ENCODE results near the gene FCRL5.
"Not testable (repeated sequence)": the region's sequence is repeated elsewhere in the genome, so short reads cannot be mapped to it uniquely, and the experiment has no call there.

- not testable (repeated sequence) for TF ChIP-seq ZBTB40 (IDR thresholded peaks at IDR 0.05); ZBTB40 (CRISPR knock-in tag; IDR thresholded peaks at IDR 0.05); NR1H2 (CRISPR knock-in tag; IDR thresholded peaks at IDR 0.05); CTCF (IDR thresholded peaks at IDR 0.05 in 2 of 3, conservative IDR thresholded peaks at IDR 0.05 in 1 of 3; ENCODE audit: insufficient read depth in 2 of 3, low read depth in 1 of 3, low read length in 3 of 3); POLR2AphosphoS5 (IDR thresholded peaks at IDR 0.05; ENCODE audit: control insufficient read depth, insufficient read depth, low read depth, low read length); MAZ (CRISPR knock-in tag; conservative IDR thresholded peaks at IDR 0.05 in 1 of 2, IDR thresholded peaks at IDR 0.05 in 1 of 2); ZNF324 (CRISPR knock-in tag; IDR thresholded peaks at IDR 0.05); MAFK (IDR thresholded peaks at IDR 0.05; ENCODE audit: low read length); IRF2 (CRISPR knock-in tag; IDR thresholded peaks at IDR 0.05)
Observed at GRCh38 chr1:157548081-157548480, 4.2 kb downstream of the FCRL5 start.

All from K562 (cell line).